GM12878 (cell line): ENCODE measurements around the gene NOL4L. TPM values are rescaled to one million over a fixed set of nuclear protein-coding genes. Genes with fewer than 3 reads are reported as not detected.

Experiments used
- ATAC-seq: fragments of 200-7000 bp; cut with Tn5 transposase; 3 replicates; pipeline ENCODE4 v1.9.1; 2020; ENCODE audit warnings: mild to moderate bottlenecking, moderate library complexity
- BruUV-seq: library from RNA; stranded (reverse); fragments of 400-500 nt; replicated peaks from 2 replicates; lab custom pipeline; 2021; lab: Mats Ljungman, UMichigan
- CTCF ChIA-PET: fragments of 300-600 bp; sonication (Branson Sonifier 250); formaldehyde crosslinking; extraction: SDS; loops from one replicate; lab custom pipeline; 2021; ENCODE audit warnings: inconsistent platforms; lab: Yijun Ruan, JAX
- POLR2A ChIA-PET: fragments of 350-600 bp; formaldehyde crosslinking; extraction: SDS; loops from one replicate; lab custom pipeline; 2021; ENCODE audit warnings: inconsistent platforms; lab: Charles Lee
- RAD21 ChIA-PET: fragments of 300-600 bp; sonication (Branson Sonifier 250); formaldehyde crosslinking; loops from one replicate; lab custom pipeline; 2023; ENCODE audit warnings: antibody characterized with exemption; ENCODE audit not compliant: unreplicated experiment; lab: Charles Lee
- SMC1A ChIA-PET: fragments of 300-600 bp; sonication (Branson Sonifier 250); formaldehyde crosslinking; loops from one replicate; lab custom pipeline; 2023; ENCODE audit not compliant: unreplicated experiment, uncharacterized antibody; lab: Charles Lee
- DNase-seq: peaks from one replicate; pipeline ENCODE4 v3.0.0-alpha.2; 2011; ENCODE audit warnings: low read depth, low spot score
- FAIRE-seq: peaks from 3 replicates; lab custom pipeline; 2011; peaks lifted over from hg19 to GRCh38; lab: Jason Lieb, UNC
- H2AFZ ChIP-seq: 2 replicates; pipeline ENCODE4 v1.6.0; 2011; ENCODE audit warnings: low read depth, low read length, control low read depth; ENCODE audit not compliant: control insufficient read depth
- H3K27ac ChIP-seq: 2 replicates; pipeline ENCODE4 v1.5.1; 2011; ENCODE audit warnings: control low read depth; ENCODE audit not compliant: control insufficient read depth, insufficient read depth
- H3K27me3 ChIP-seq, 2 experiments: replicated peaks in 1 of 2; 2 replicates each; pipeline versions ENCODE4 v1.6.0 to v1.6.1; 2011; ENCODE audit warnings: low read length in 1 of 2; ENCODE audit not compliant: control insufficient read depth in 2 of 2, insufficient read depth in 2 of 2
- H3K36me3 ChIP-seq, 2 experiments: 2 replicates each; pipeline ENCODE4 v1.5.1; 2011; ENCODE audit warnings: low read length in 1 of 2; ENCODE audit not compliant: control insufficient read depth in 2 of 2, insufficient read depth in 2 of 2
- H3K4me1 ChIP-seq: 2 replicates; pipeline ENCODE4 v1.6.1; 2011; ENCODE audit warnings: mild to moderate bottlenecking, low read length, moderate library complexity, mixed read lengths; ENCODE audit not compliant: control insufficient read depth, insufficient read depth
- H3K4me2 ChIP-seq: 2 replicates; pipeline ENCODE4 v1.6.0; 2011; ENCODE audit warnings: control low read depth; ENCODE audit not compliant: control insufficient read depth, insufficient read depth
- H3K4me3 ChIP-seq: fragments of 200-600 bp; sonication (generic); 2 replicates; pipeline ENCODE4 v1.5.1; 2016
- H3K79me2 ChIP-seq: 2 replicates; pipeline ENCODE4 v1.6.0; 2011; ENCODE audit warnings: low read length; ENCODE audit not compliant: control insufficient read depth, insufficient read depth
- H3K9ac ChIP-seq: 2 replicates; pipeline ENCODE4 v1.8.0; 2011; ENCODE audit warnings: low read length, control low read depth, mixed read lengths; ENCODE audit not compliant: control insufficient read depth, insufficient read depth
- H3K9me3 ChIP-seq: replicated peaks from 3 replicates; pipeline ENCODE4 v1.5.1; 2011; ENCODE audit warnings: mild to moderate bottlenecking, low read length; ENCODE audit not compliant: control insufficient read depth, insufficient read depth
- H4K20me1 ChIP-seq: 2 replicates; pipeline ENCODE4 v1.6.0; 2011; ENCODE audit not compliant: control insufficient read depth, insufficient read depth
- BCL11A ChIP-seq: IDR thresholded peaks from 2 replicates; pipeline ENCODE4 v1.6.1; 2011; ENCODE audit warnings: low read depth, low read length
- DPF2 ChIP-seq: fragments of 450-650 bp; IDR thresholded peaks from 2 replicates; pipeline ENCODE4 v1.6.1; 2017; ENCODE audit warnings: mild to moderate bottlenecking
- EGR1 ChIP-seq, 2 experiments: IDR thresholded peaks; 1 replicate in 1 of 2; 2 replicates in 1 of 2; pipeline ENCODE4 v1.6.1; 2011 to 2012; ENCODE audit warnings: low read depth in 2 of 2, low read length in 2 of 2, borderline replicate concordance in 1 of 2, mild to moderate bottlenecking in 1 of 2, moderate library complexity in 1 of 2
- ESRRA ChIP-seq: IDR thresholded peaks from 2 replicates; pipeline ENCODE4 v1.6.1; 2012; ENCODE audit warnings: mild to moderate bottlenecking, low read length, improper control_type of control experiment
- HDAC2 ChIP-seq: fragments of 200-600 bp; sonication (generic); IDR thresholded peaks from 2 replicates; pipeline ENCODE4 v1.6.1; 2017
- IRF4 ChIP-seq: IDR thresholded peaks from 2 replicates; pipeline ENCODE4 v1.6.1; 2011; ENCODE audit warnings: low read depth, low read length
- KLF5 ChIP-seq: fragments of 450-650 bp; IDR thresholded peaks from 2 replicates; pipeline ENCODE4 v1.6.1; 2014; ENCODE audit warnings: mild to moderate bottlenecking; ENCODE audit not compliant: partially characterized antibody
- MEF2A ChIP-seq: IDR thresholded peaks from 2 replicates; pipeline ENCODE4 v1.6.1; 2011; ENCODE audit warnings: low read depth, mild to moderate bottlenecking, low read length, moderate library complexity; ENCODE audit not compliant: insufficient read depth
- NR2F1 ChIP-seq: fragments of 450-650 bp; conservative IDR thresholded peaks from 2 replicates; pipeline ENCODE4 v1.6.1; 2017; ENCODE audit warnings: mild to moderate bottlenecking
- NRF1 ChIP-seq: conservative IDR thresholded peaks from 2 replicates; pipeline ENCODE4 v1.6.1; 2011; ENCODE audit warnings: mild to moderate bottlenecking, low read depth, low read length, improper control_type of control experiment
- RBBP5 ChIP-seq: fragments of 200-600 bp; sonication (generic); conservative IDR thresholded peaks from 2 replicates; pipeline ENCODE4 v1.6.1; 2016
- SUZ12 ChIP-seq: fragments of 200-600 bp; sonication (generic); IDR thresholded peaks from one replicate; pipeline ENCODE4 v1.6.1; 2018; ENCODE audit warnings: antibody characterized with exemption, mild to moderate bottlenecking; ENCODE audit not compliant: unreplicated experiment
- ZNF622 ChIP-seq: fragments of 450-650 bp; IDR thresholded peaks from 2 replicates; pipeline ENCODE4 v1.6.1; 2017; ENCODE audit warnings: mild to moderate bottlenecking, inconsistent platforms
- WGBS: methylation state at CpG from one replicate; pipeline ENCODE4 v1.1.6; 2016; ENCODE audit warnings: low lambda C conversion rate; ENCODE audit not compliant: insufficient replicate concordance, insufficient coverage; ENCODE audit errors: missing lambda C conversion rate; 5-methylcytosine and 5-hydroxymethylcytosine counted together
- in situ Hi-C: fragments of 300-500 bp; cut with MboI; formaldehyde crosslinking; loops from 9 replicates; pipeline ENCODE4 v1.14.3; 2018; ENCODE audit warnings: mixed read lengths
- intact Hi-C: fragments of 100-400 bp; cut with micrococcal nuclease; formaldehyde crosslinking; loops from one replicate; pipeline ENCODE4 v1.14.2; 2022; ENCODE audit not compliant: unreplicated experiment
- polyA plus RNA-seq, 11 experiments: library from polyadenylated mRNA; depleted of rRNA in 4 of 11; unstranded in 6 of 11; stranded (reverse) in 5 of 11; fragments of >200 nt; fragmentation: Nextera tagmentation in 4 of 11; fragmentation: Illumina TruSeq in 1 of 11; extraction: Ambion mirVana in 4 of 11; extraction: Trizol in 1 of 11; gene quantifications; 1 replicate in 1 of 11; 2 replicates in 10 of 11; pipeline versions ENCODE4 v1.2.1 to v1.2.3, GENCODE V29; 2011 to 2016; ENCODE audit warnings: inconsistent platforms in 2 of 11, missing spikeins in 2 of 11, low read depth in 1 of 11
- total RNA-seq, 4 experiments: library from RNA; depleted of rRNA in 3 of 4; stranded (reverse); fragments of >200 nt in 3 of 4; fragmentation: Illumina TruSeq in 1 of 4; extraction: Trizol in 1 of 4; gene quantifications; 2 replicates each; pipeline versions ENCODE4 v1.2.1 to v1.2.3, GENCODE V29; 2013 to 2021
- TF ChIP-seq, protein P1 (sequence below): fragments of 450-650 bp; IDR thresholded peaks from 2 replicates; pipeline ENCODE4 v1.6.1; 2017; ENCODE audit warnings: mild to moderate bottlenecking
- TF ChIP-seq, protein P2 (sequence below): fragments of 150-350 bp; IDR thresholded peaks from 2 replicates; pipeline ENCODE4 v1.6.1; 2014; ENCODE audit warnings: mild to moderate bottlenecking, low read depth, low read length
- TF ChIP-seq, protein P3 (sequence below): IDR thresholded peaks from 2 replicates; pipeline ENCODE4 v1.6.1; 2012; ENCODE audit warnings: low read depth, low read length, improper control_type of control experiment

Gene NOL4L
- total and polyA plus RNA-seq, 10 of the 15 experiments (the other 5 are each of a cell fraction or from before 2014, with no cell fraction given) = 2.3 to 24.0 (median 8.0) TPM

DNA sequence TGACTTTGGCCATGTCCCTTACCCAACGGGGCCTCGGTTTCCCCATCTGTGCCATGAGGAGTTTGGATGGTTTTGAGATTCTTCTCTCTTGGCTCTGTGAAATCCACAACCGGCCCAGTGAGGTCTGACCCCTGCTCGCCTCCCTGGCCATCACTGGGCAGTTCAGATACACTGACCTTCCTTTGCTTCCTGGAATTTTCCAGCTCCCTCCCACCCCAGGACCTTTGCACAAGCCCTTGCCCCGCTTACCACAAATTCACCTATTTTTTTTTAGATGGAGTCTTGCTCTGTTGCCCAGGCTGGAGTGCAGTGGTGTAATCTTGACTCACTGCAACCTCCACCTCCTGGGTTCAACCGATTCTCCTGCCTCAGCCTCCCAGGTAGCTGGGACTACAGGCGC is 12.6 kb upstream of the NOL4L start:
- in situ Hi-C loops = no loop called here
- Histone ChIP-seq H3K9ac (no peak overlapping the region), H3K4me2 (no peak overlapping the region), H2AFZ (no peak overlapping the region), H3K79me2 (no peaks in the 10 kb centered on the region), H3K9me3 (no peaks in the 10 kb centered on the region), H4K20me1 (no peaks in the 10 kb centered on the region), H3K27me3 (no peaks in the 10 kb centered on the region), H3K4me1 (peaks cover 26% of the 10 kb centered on the region), H3K27ac (no peak overlapping the region), H3K4me3 (no peak overlapping the region), H3K36me3 (no peaks in the 10 kb centered on the region)
- ChIA-PET POLR2A (interaction anchor here (1.7 kb wide), 1 partner anchor 8 kb away, joined by 5 read pairs; no protein-coding TSS in a partner anchor), RAD21 (no interaction called here), CTCF (interaction anchor here (1.9 kb wide), 1 partner anchor 74 kb away, joined by 5 read pairs; no protein-coding TSS in a partner anchor), SMC1A (no interaction called here)
- intact Hi-C loops = loop anchor here (10.0 kb wide), 1 partner anchor 47 kb away; no protein-coding TSS in a partner anchor
- WGBS = 40% methylated on average over 7 of the region's 7 CpGs
- TF ChIP-seq KLF5 (no peak), DPF2 (no peak), EGR1 (IDR thresholded peaks at IDR 0.05; ENCODE audit: borderline replicate concordance in 1 of 2, low read depth in 2 of 2, low read length in 2 of 2) (no peak), SUZ12 (no peak), HDAC2 (no peak), ESRRA (no peak), BCL11A (no peak), MEF2A (no peak), IRF4 (no peak), RBBP5 (no peak), NR2F1 (no peak), ZNF622 (no peak), NRF1 (no peak)
- TF ChIP-seq, protein P1, sequence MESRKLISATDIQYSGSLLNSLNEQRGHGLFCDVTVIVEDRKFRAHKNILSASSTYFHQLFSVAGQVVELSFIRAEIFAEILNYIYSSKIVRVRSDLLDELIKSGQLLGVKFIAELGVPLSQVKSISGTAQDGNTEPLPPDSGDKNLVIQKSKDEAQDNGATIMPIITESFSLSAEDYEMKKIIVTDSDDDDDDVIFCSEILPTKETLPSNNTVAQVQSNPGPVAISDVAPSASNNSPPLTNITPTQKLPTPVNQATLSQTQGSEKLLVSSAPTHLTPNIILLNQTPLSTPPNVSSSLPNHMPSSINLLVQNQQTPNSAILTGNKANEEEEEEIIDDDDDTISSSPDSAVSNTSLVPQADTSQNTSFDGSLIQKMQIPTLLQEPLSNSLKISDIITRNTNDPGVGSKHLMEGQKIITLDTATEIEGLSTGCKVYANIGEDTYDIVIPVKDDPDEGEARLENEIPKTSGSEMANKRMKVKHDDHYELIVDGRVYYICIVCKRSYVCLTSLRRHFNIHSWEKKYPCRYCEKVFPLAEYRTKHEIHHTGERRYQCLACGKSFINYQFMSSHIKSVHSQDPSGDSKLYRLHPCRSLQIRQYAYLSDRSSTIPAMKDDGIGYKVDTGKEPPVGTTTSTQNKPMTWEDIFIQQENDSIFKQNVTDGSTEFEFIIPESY = no peak
- TF ChIP-seq, protein P2, sequence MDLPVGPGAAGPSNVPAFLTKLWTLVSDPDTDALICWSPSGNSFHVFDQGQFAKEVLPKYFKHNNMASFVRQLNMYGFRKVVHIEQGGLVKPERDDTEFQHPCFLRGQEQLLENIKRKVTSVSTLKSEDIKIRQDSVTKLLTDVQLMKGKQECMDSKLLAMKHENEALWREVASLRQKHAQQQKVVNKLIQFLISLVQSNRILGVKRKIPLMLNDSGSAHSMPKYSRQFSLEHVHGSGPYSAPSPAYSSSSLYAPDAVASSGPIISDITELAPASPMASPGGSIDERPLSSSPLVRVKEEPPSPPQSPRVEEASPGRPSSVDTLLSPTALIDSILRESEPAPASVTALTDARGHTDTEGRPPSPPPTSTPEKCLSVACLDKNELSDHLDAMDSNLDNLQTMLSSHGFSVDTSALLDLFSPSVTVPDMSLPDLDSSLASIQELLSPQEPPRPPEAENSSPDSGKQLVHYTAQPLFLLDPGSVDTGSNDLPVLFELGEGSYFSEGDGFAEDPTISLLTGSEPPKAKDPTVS = no peak
- TF ChIP-seq, protein P3, sequence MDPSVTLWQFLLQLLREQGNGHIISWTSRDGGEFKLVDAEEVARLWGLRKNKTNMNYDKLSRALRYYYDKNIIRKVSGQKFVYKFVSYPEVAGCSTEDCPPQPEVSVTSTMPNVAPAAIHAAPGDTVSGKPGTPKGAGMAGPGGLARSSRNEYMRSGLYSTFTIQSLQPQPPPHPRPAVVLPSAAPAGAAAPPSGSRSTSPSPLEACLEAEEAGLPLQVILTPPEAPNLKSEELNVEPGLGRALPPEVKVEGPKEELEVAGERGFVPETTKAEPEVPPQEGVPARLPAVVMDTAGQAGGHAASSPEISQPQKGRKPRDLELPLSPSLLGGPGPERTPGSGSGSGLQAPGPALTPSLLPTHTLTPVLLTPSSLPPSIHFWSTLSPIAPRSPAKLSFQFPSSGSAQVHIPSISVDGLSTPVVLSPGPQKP = no peak
- no peak for DNase-seq
- no TSS peak for BruUV-seq
- FAIRE-seq = no peak
- no peak for ATAC-seq
